ENCODE measurements around the gene BCL2L14. TPM values are rescaled to one million over a fixed set of nuclear protein-coding genes. Genes with fewer than 3 reads are reported as not detected.

BCL2L14 gene
- total and polyA plus RNA-seq, 7 donors, result 21.6 to 41.8 (median 36.0) TPM; not detected in 4

DNA sequence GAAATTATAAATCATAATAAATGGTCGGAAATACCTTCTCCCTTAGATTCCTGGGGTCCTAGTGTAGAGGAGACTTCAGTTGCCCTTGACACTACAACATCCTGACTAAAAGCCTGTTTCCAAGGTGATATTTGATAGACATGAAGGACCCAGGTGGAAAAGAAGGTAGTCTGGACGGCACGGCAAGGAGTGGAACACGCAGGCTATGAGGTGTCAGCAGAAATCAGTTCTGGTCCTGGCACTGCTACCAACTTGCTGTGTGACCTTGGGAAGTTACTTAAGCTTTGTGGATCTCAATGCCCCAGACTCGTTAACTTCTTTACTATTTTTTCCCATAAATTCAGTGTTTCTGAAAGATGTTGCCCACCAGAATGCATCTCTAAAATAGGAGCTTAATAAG, 36.9 kb upstream of the BCL2L14 start:
- no peak overlapping the region for H3K4me3 ChIP-seq
- intact Hi-C loops (cut with DNase I), result loop anchor here (1.0 to 10.0 kb wide), 4 partner anchors 309 to 480 kb away; no protein-coding TSS in a partner anchor
- no peak for DNase-seq
- H3K4me1 ChIP-seq, result peaks cover 0 to 10% (median 8%) of the 10 kb centered on the region in 4 donors
- peak overlapping the region in 1 of 4 donors; percentile 79 for H3K27ac ChIP-seq
- H3K9me3 ChIP-seq, result no peaks in the 10 kb centered on the region
- 63 to 64% methylated on average over 5 of the region's 5 CpGs for WGBS, 2 donors
- TF ChIP-seq, protein P1, sequence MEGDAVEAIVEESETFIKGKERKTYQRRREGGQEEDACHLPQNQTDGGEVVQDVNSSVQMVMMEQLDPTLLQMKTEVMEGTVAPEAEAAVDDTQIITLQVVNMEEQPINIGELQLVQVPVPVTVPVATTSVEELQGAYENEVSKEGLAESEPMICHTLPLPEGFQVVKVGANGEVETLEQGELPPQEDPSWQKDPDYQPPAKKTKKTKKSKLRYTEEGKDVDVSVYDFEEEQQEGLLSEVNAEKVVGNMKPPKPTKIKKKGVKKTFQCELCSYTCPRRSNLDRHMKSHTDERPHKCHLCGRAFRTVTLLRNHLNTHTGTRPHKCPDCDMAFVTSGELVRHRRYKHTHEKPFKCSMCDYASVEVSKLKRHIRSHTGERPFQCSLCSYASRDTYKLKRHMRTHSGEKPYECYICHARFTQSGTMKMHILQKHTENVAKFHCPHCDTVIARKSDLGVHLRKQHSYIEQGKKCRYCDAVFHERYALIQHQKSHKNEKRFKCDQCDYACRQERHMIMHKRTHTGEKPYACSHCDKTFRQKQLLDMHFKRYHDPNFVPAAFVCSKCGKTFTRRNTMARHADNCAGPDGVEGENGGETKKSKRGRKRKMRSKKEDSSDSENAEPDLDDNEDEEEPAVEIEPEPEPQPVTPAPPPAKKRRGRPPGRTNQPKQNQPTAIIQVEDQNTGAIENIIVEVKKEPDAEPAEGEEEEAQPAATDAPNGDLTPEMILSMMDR (IDR thresholded peaks at IDR 0.05), result no peak
- TF ChIP-seq EP300 (IDR thresholded peaks at IDR 0.05) (no peak), POLR2AphosphoS5 (IDR thresholded peaks at IDR 0.05) (no peak), POLR2A (IDR thresholded peaks at IDR 0.05) (no peak)
- no peaks in the 10 kb centered on the region for H3K27me3 ChIP-seq
- no peaks in the 10 kb centered on the region for H3K36me3 ChIP-seq

DNA sequence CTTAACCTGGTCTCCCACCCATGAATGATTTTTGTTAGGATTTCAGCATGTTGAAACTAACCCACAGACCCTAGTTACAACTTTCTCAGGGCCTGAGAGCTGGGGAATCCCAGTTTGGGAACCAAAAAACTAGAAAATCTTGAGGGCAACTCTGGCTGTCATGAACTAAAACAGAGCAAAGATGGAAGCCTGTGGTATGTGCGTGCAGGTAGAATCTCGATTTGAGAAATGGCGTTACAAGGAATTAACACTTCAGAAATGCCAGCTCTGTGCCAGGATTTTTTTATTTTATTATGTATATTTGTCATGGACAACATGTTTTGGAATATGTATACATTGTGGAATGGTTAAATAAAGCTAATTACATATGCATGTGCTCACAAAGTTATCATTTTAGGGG, 36.4 kb upstream of the BCL2L14 start:
- Histone ChIP-seq H3K36me3 (no peaks in the 10 kb centered on the region), H3K4me1 (peaks cover 0 to 10% (median 8%) of the 10 kb centered on the region in 4 donors), H3K4me3 (no peak overlapping the region), H3K27ac (no peak overlapping the region), H3K27me3 (no peaks in the 10 kb centered on the region), H3K9me3 (no peaks in the 10 kb centered on the region)
- intact Hi-C loops (cut with DNase I), result loop anchor here (5.0 to 10.0 kb wide), 2 partner anchors 310 to 382 kb away; no protein-coding TSS in a partner anchor
- DNase-seq, result no peak
- TF ChIP-seq, protein P1 (IDR thresholded peaks at IDR 0.05), result no peak
- TF ChIP-seq EP300 (IDR thresholded peaks at IDR 0.05), result no peak
- no peak for TF ChIP-seq POLR2A (IDR thresholded peaks at IDR 0.05)
- TF ChIP-seq POLR2AphosphoS5 (IDR thresholded peaks at IDR 0.05), result no peak
- WGBS, 2 donors, result 93 to 95% methylated on average over 3 of the region's 3 CpGs

DNA sequence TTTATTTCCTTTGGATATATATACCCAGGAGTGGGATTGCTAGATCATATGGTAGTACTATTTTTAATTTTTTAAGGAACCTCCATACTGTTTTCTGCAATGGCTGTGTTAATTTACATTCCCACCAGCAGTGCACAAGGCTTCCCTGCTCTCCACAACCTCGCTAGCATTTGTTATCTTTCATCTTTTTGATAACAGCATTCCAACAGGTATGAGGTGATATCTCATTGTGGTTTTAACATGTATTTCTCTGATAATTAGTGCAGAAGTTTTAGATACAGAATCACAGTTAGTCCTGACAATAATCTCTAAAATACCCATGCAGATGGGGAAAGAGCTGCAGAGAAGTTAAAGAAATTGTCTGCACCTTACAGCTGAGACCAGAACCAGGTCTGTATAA, 35.5 kb upstream of the BCL2L14 start:
- Histone ChIP-seq H3K36me3 (no peaks in the 10 kb centered on the region), H3K4me3 (no peak overlapping the region), H3K27ac (no peak overlapping the region), H3K9me3 (no peaks in the 10 kb centered on the region), H3K27me3 (no peaks in the 10 kb centered on the region), H3K4me1 (peaks cover 0 to 12% (median 10%) of the 10 kb centered on the region in 4 donors)
- no peak for TF ChIP-seq POLR2AphosphoS5 (IDR thresholded peaks at IDR 0.05)
- WGBS, 2 donors, result 36 to 74% methylated on average over 1 of the region's 1 CpG
- intact Hi-C loops (cut with DNase I), result loop anchor here (10.0 kb wide), 1 partner anchor 310 kb away; no protein-coding TSS in a partner anchor
- no peak for DNase-seq

- H3K9me3 ChIP-seq, result no peaks in the 10 kb centered on the region
- no peak overlapping the region for H3K27ac ChIP-seq
- TF ChIP-seq POLR2AphosphoS5 (IDR thresholded peaks at IDR 0.05), result no peak
- no peak for TF ChIP-seq POLR2A (IDR thresholded peaks at IDR 0.05)
- TF ChIP-seq, protein P1 (IDR thresholded peaks at IDR 0.05), result no peak
- no peak for TF ChIP-seq EP300 (IDR thresholded peaks at IDR 0.05)
- H3K4me1 ChIP-seq, result peaks cover 0 to 12% (median 10%) of the 10 kb centered on the region in 4 donors
- H3K27me3 ChIP-seq, result no peaks in the 10 kb centered on the region
- intact Hi-C loops (cut with DNase I), result loop anchor here (10.0 kb wide), 1 partner anchor 312 kb away; no protein-coding TSS in a partner anchor
- H3K4me3 ChIP-seq, result no peak overlapping the region
- no peak for DNase-seq
- H3K36me3 ChIP-seq, result no peaks in the 10 kb centered on the region
Measured at GRCh38 chr12:12036901-12037300, 33.8 kb upstream of the BCL2L14 start.

DNA sequence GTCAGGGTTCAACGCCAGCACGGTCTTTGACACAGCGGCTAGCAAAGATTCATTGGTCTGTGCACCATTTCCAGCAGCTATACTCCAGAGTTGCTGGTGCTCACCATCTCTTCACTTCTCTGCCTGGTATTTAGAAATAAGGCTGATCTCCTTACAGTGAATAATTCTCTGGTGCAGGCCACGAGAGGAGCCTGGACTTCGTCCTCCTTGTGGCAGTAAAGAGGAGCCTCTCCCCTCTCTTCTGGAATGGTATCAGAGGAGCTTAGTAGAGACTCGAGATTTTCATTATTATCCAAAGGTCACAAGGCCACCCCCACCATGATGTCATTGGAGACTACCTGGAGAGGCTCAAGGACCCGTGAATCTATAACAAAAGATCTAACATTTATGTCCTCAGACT, 30.8 kb upstream of the BCL2L14 start:
- intact Hi-C loops (cut with DNase I), result loop anchor here (10.0 kb wide), 2 partner anchors 225 to 315 kb away; partner anchors contain the start of gene LRP6
- Histone ChIP-seq H3K27me3 (no peaks in the 10 kb centered on the region), H3K9me3 (no peaks in the 10 kb centered on the region), H3K4me3 (no peak overlapping the region), H3K27ac (peak overlapping the region in 1 of 4 donors; percentile 38), H3K36me3 (no peaks in the 10 kb centered on the region), H3K4me1 (peaks cover 0 to 17% (median 0%) of the 10 kb centered on the region in 4 donors)
- no peak for DNase-seq
- TF ChIP-seq POLR2AphosphoS5 (IDR thresholded peaks at IDR 0.05) (no peak), POLR2A (IDR thresholded peaks at IDR 0.05) (no peak), EP300 (IDR thresholded peaks at IDR 0.05) (no peak)
- TF ChIP-seq, protein P1 (IDR thresholded peaks at IDR 0.05), result no peak
- WGBS, 2 donors, result 46 to 73% methylated on average over 7 of the region's 7 CpGs
